Measurements from ENCODE around the gene DDX20. TPM values are rescaled to one million over a fixed set of nuclear protein-coding genes. Genes with fewer than 3 reads are reported as not detected.
"Not testable (repeated sequence)": the region's sequence is repeated elsewhere in the genome, so short reads cannot be mapped to it uniquely, and the experiment has no call there.

DDX20 gene
- total RNA-seq, 4 donors from 2014 or later: 15.7 to 32.6 (median 20.8) TPM

DNA sequence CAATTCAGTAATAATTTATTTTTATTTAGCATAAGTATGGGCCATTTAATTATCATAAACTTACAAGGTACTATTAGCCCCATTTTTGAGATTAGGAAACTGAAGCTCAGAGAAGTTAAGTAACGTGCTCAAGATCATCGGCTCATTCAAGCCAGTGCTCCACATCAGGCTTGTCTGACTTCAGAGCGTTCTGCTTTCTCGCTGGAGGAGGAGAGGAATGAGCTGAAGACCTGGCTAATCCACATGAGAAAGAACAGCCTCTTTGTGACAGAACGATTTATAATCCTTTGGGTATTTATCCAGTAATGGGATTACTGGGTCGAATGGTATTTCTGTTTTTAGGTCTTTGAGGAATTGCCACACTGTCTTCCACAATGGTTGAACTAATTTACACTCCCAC lies 39.7 kb downstream of the DDX20 start:
- intact Hi-C loops (cut with DNase I): no loop called here
- H3K4me3 ChIP-seq (replicated peaks in 1 of 3): no peak overlapping the region
- WGBS, 2 donors: 84 to 88% methylated on average over 6 of the region's 6 CpGs
- no peak overlapping the region for H3K27ac ChIP-seq
- no peak for TF ChIP-seq POLR2A (IDR thresholded peaks at IDR 0.05)
- TF ChIP-seq CTCF (IDR thresholded peaks at IDR 0.05): no peak
- H3K36me3 ChIP-seq: no peaks in the 10 kb centered on the region
- H3K27me3 ChIP-seq: no peaks in the 10 kb centered on the region
- no peak for DNase-seq
- no peaks in the 10 kb centered on the region for H3K9me3 ChIP-seq
- H3K4me1 ChIP-seq: no peaks in the 10 kb centered on the region

- no peak for DNase-seq
- H3K4me3 ChIP-seq (replicated peaks in 1 of 3): no peak overlapping the region
- no peaks in the 10 kb centered on the region for H3K4me1 ChIP-seq
- TF ChIP-seq CTCF (IDR thresholded peaks at IDR 0.05) (no peak), POLR2A (IDR thresholded peaks at IDR 0.05) (no peak)
- no peaks in the 10 kb centered on the region for H3K9me3 ChIP-seq
- no peaks in the 10 kb centered on the region for H3K36me3 ChIP-seq
- intact Hi-C loops (cut with DNase I): no loop called here
- 95 to 97% methylated on average over 2 of the region's 2 CpGs for WGBS, 2 donors
- no peaks in the 10 kb centered on the region for H3K27me3 ChIP-seq
- no peak overlapping the region for H3K27ac ChIP-seq
These were observed 42.9 kb downstream of the DDX20 start for GRCh38 chr1:111798580-111798979.

DNA sequence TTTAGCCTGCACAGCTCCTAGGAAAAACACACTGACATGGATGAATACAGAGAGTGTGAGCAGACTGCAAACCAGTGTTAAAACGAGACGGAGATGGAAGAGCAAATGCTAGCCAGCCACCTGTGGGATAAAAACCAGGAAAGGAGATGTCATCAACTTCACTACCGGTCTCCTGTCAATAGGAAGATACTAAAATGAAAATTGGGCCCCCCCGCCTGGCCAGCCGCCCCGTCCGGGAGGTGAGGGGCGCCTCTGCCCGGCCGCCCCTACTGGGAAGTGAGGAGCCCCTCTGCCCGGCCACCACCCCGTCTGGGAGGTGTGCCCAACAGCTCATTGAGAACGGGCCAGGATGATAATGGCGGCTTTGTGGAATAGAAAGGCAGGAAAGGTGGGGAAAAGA lies 44.0 kb downstream of the DDX20 start:
- intact Hi-C loops (cut with DNase I); H3K27ac ChIP-seq: not testable (repeated sequence)

GRCh38 chr1:111801071-111801850 lies 45.6 kb downstream of the DDX20 start:
- Histone ChIP-seq H3K4me3 (replicated peaks in 1 of 3) (no peak overlapping the region), H3K4me1 (no peaks in the 10 kb centered on the region), H3K9me3 (no peaks in the 10 kb centered on the region), H3K36me3 (no peaks in the 10 kb centered on the region), H3K27ac (no peak overlapping the region), H3K27me3 (no peaks in the 10 kb centered on the region)
- 82 to 85% methylated on average over 13 of the region's 13 CpGs for WGBS, 2 donors
- no peak for DNase-seq
- no peak for TF ChIP-seq POLR2A (IDR thresholded peaks at IDR 0.05)
- no peak for TF ChIP-seq CTCF (IDR thresholded peaks at IDR 0.05)
- intact Hi-C loops (cut with DNase I): no loop called here

More for the DNA sequence above, 44.0 kb downstream of the DDX20 start:
- H3K4me3 ChIP-seq (replicated peaks in 1 of 3); H3K36me3 ChIP-seq; H3K27me3 ChIP-seq; H3K4me1 ChIP-seq; DNase-seq; H3K9me3 ChIP-seq: not testable (repeated sequence)
- WGBS, 2 donors: 87 to 89% methylated on average over 13 to 14 of the region's 14 CpGs

- no peak overlapping the region for H3K4me3 ChIP-seq (replicated peaks in 1 of 3)
- H3K27ac ChIP-seq: no peak overlapping the region
- intact Hi-C loops (cut with DNase I): no loop called here
- TF ChIP-seq CTCF (IDR thresholded peaks at IDR 0.05) (no peak), POLR2A (IDR thresholded peaks at IDR 0.05) (no peak)
- peak; percentile 77 to 83 for DNase-seq
- no peaks in the 10 kb centered on the region for H3K4me1 ChIP-seq
- H3K9me3 ChIP-seq: no peaks in the 10 kb centered on the region
- 58 to 60% methylated on average over 6 of the region's 6 CpGs for WGBS, 2 donors
- H3K36me3 ChIP-seq: no peaks in the 10 kb centered on the region
- H3K27me3 ChIP-seq: no peaks in the 10 kb centered on the region
These were observed 46.4 kb downstream of the DDX20 start for GRCh38 chr1:111802110-111802509.

Measured in thyroid gland (tissue), 4 donors.